NCI-H1694 treated with DMSO at 0.1 percent for 48 hours (cell line): Measurements from ENCODE around the gene HLX.
A peak's percentile ranks its signal among the peaks of the same experiment; 100 is the strongest.

Source experiments
- DNase-seq: peaks from one replicate; lab custom pipeline; 2025; lab: John Stamatoyannopoulos, UW

HLX gene

DNA sequence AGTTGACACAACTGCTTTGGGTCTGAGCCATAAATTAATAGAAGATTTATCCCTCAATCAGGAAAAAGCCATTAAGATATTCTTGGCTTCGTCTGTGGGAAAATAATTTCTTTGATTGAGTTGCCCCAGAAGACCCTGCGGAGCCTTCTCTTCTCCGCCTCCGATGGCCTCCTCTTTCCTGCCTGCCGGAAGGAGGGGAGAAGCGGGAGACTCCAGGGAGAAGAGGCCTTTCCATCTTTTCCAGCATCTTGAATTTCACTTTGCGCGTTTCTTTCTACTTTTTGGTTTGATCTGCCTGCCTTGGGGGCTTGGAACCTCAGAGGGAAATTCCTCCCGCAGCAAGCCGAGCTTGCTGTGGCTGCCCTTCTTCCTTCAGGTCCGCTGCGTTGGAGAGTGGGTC, 16.8 kb downstream of the HLX start:
- DNase-seq = no peak

DNA sequence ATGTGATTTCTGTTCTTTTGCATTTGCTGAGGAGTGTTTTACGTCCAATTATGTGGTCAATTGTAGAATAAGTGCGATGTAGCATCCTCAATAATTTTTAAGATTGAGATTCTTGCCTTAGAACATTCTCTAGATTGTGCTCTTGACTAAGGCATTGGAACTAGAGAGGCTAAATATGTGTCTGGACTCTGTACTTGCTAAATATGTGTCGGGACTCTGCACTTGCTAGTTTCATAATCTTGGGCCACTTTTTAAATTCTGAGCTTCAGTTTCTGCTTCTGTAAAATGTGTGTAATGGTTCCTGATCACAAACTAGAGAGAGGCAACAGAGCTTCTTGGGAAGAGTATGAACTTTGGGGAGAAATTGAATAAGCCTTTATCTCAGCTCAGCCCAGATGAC, 21.6 kb downstream of the HLX start:
- DNase-seq = no peak

DNA sequence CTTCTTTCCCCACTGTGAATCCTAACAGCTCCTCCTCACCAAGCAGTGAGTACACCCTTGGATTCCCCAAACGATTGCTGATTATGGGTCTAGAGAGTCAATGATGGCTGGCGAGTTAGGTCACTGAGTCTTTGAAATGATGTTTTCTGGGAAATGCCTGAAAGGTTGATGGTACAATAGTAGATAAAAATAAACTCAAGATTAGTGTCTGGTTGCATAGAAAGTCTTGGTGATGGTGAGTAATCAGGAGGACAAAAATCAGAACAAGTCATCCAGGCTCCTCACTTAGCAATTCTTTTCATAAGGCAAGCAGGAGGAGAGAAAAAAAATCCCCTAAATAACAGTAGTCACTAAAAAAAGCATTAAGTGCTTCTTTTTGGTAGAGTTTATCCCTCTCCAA, 22.6 kb downstream of the HLX start:
- DNase-seq = no peak

DNA sequence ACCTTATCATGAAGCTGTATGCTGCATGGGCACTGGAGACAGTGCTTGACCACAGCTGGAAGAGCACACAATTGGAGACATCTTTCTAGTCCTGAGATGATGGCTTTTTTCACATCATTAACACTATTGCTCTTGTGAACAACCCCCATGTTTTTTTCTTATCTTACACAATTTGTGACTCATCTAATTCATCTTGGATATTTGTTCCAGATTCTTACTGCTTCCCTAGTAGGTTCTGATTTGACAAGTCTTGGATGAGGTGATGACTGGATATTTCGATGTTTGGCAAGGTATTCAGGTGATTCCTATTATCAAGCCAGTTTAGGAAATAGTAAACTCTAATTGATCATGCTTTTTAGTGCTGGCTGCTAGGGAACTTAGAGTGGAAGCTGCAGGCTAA, 23.7 kb downstream of the HLX start:
- no peak for DNase-seq

DNA sequence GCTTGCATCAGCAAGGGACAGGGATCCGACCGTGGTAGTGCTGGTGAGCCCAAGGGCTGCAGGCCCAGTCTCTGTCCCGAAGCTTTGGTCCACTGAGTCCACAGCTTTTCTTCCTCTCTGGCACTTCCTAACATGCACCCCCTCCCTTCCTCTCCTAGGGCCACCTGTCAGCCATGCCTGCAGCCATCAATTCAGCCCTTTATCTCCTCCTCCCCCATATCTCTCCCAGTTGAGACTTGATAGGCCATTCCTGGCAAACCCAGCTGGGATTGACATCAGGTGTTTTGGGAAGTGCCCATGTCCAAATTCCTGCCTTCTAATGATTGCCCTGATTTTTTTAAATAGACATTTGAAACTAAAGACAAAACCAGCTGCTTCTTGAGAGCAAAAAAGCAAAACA, 25.6 kb downstream of the HLX start:
- DNase-seq = no peak

DNA sequence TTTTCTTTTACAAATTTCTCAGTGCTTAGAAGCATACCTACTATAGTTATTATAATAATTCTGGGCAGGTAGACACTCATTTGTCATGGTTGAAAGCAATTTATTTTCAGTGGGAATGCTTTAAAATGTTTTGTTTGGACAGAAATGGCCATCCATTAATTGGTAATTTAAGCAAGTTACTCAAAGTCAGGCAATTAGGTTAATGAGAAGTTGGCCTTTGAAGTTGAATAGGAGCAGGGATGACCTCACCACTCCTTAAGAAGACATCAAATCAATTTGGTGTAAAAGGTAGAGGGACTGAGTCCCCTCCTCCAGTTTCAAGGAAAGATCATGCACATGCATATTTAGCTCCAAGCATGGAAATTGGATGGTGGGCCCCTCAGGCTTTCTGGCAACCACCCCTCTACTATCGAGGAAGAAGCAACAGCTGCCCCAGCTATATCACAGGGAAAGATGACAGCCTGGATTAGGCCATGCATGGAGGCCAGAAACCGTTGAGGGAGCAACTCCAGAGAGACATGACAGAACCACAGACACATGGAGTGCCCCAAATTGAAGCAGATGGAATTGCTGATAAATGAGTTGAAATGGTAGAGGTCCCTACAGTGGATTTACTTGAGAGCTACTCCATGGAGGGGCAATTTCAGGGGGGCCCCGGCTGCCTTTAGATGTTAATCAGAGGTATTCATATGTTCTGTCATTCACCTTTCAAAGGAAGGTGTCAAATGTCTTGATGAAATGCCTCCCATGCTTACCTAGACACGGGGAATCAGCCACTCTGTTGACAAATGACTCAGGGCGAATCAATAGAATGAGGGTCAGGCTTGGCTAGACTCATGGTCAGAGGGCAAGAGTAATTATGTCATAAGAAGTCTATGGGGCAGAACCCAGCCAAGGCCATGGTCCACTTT, 26.7 kb downstream of the HLX start:
- no peak for DNase-seq

DNA sequence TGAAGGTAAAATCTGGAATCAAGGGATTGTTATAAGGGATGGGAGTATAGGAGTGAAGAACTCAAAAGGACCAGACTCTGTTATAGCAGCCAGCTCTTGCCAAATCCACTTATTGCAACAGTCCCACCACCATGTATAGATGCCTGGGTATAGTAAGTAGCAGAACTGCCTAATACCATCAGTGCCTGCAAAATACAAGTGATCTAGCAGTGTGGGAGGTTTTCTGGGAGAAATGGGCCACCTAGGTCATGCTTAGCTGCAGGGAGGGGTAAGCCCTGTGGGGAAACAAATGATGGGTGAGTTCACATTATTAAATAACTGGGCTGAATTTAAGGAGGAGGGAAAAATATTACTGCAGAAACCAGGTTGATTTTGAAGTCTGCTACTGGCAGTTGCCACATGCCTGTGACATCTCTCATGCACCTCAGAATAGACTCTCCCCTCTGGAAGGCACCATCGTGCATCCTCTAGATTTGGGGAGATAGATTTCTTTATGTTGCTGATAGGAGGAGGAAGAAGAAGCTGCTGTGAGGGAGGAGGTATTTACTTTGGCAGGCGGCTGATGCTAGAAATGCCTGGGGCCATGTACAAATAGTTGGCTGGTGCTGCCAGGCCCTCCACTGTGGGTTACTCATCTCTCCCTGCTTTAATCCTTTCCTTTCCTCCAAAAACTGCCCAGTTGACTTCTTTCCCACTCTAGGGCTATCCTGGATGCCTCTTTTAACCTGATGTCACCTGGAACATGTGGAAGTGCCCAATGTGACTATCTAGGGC, 27.5 kb downstream of the HLX start:
- DNase-seq = no peak

DNA sequence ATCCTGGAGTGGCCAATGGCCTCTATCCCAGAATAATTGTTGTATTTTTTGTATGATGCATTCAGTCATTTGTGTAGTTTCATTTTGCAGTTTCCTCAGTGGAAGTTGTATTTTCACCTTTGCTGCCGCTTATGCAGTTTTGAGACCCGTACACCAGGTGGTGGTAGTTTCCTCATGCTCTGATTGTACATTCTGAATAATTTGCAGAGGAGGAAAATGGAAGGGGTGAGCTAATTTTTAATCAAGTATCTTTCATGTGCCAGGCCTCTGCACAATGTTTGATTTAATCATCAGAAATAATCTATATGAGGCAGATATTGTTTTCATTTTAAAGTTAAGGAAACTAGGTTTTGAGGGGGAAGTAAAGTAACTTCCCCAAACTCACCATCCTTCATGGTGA, 29.5 kb downstream of the HLX start:
- DNase-seq = peak; percentile 48

DNA sequence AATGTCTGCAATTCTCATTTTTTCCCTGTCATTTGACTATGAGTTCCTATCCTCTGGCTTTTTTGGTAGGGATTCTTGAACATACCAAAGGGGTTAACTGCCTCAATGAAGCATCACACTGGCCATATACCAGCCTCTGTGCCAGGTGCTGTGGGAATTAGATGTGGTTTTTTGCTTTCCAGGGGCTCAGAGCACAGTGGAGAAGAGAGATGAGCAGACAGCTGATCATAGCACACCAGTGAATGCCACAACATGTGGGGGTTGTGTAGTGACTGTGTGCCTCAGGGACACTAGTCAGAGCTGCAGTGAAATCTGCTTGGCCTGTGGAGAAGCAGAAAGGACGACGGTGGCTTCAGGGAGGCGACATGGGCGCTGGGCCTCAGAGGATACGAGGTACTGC, 30.8 kb downstream of the HLX start:
- no peak for DNase-seq

DNA sequence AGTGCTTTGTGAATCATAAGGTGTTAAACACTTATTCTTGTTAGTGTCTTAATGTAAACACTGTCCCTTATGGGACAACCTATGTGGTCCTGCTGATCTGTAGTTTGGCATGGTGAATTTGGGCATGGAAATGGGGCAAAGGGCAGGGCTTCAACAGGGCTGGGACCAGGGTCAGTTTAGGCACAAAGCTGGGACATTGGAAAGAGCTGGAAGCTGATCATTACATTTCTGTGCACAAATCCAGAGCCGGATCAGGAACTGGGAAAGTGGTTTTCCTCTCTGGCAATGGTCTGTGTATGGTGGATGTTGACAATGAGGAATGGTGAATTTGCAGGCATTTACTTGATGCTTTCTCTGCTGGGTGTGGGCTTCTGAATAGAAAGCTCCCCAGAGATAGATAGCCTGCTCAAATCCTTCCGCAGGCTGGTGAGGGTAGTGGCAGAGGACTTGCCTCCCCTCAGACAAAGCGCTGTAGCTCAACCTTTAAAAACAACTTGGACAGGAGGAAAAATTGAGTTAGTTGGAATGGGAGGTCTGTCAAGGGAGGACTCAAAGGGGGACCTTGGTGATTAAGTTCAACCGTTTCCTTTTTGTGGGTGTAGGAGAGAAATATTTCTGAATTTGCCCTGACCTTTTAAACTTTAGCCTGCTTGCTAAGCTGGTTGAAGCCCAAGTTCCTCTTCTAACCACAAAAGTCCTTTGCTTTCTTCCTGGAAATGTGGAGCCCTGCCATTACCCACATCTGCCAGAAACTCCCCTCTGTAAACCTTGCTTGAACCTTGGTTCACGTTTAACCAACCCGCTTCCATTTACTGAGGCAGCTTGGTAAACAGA, 35.3 kb downstream of the HLX start:
- DNase-seq = no peak

DNA sequence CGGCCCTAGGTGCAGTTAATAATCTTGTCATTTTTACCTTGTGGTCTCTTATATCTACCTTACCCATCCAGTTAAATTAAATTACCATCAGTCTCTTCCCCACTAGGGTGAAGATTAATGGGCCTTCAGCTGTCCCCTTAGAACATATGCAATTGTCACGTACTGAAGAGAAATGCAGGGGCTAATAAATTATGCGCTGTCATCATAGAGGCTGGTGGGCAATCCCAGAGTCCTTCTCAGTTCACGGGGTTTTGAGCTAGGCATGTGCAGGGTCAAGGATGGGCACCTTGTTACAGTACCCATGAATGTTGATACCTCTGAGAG, 35.8 kb downstream of the HLX start:
- DNase-seq = no peak

DNA sequence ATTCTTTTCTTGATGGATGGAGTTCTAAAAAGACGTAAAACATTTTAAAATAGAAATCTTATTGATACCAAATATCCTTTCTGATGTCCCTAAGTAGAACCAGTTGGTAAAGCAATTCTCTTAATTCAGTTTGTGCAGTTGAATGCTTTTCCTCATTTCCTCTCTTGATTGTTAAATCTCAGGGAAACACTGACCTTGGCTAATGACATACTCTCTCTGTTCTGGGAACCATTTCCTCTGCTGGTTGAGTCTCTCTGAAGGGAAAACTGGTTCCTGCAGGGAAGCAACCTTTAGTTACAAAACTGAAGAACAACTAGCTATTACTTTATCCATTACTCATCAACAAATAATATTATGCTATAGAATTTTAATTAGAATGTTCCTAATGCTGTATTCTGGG, 36.7 kb downstream of the HLX start:
- no peak for DNase-seq

DNA sequence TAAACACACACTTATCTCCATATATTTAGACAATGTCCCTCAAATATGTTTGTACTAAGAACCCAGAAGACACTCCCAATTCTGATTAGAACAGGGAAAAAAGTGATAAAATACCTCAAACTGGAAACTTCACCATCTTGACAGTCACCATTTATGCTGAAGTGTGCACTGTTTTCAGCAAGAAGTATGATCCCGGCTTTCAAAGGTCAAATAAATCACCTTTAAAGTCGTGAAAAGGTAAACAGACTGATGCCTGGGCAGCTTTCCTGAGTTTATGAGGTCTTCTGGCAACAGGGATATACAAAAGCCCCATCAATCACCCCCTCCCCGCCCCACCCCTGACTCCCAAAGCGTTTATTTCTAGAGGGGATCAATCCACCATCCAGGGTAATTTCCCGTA, 37.9 kb downstream of the HLX start:
- no peak for DNase-seq

DNA sequence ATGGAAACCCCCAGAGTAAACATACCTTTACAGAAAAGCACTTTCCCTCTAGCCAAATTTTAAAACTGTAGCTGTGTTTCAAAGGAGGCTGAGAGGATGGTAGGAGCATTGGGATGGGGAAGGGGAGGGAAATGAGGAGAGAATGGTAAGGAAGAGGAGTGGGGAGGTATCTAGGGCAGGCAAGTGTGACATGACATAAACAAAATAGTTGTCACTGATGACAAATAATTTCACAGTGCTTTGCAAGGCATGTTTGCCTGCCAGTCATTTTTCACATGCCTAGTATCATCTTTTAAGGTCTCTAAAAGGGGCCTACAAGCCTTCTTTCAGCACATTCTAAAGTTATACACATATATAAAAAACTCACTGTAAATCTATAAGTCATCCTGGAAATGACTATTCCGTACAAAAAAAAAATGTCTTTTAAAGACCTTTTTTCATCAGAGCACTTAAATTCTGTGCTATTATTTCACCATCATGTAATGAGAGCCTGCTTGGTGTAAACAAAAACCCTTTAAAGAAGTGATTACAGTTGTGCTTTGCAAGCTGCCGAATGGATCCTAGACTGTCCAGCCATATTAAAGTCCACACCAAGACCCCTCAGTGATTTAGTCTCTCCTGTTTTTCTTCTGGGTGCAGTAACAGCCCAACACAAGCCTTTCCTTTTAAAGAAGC, 38.4 kb downstream of the HLX start:
- DNase-seq = no peak

DNA sequence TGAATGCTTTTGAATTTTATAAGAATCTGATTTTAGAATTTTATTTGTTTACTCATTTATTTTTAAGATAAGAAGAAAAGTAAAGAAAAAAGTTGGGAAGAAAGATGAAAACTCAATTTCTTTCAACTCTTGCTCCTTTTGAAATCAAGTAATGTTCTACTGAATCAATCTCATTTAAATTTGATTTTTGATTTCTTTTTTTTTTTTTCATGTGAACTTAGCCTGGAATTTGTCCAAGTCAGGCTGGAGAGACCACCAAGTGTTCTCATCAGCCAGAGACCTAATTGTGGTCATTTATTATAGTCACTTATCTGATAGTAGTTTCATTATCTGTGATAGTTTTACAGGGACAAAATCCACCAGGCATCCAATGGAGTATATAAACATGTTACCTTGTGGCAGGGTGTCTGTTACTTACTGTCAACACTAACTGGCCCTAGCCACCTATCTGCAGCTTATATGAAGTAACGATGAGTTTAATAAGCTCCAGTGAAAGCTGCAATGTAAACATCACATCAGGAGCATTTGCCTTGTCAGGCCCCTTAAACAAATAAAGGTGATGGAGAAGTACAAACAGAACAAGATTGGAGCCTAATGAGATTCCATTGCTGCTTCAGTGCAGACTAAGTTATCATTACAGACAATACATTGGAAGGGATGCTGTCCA, 39.2 kb downstream of the HLX start:
- no peak for DNase-seq

DNA sequence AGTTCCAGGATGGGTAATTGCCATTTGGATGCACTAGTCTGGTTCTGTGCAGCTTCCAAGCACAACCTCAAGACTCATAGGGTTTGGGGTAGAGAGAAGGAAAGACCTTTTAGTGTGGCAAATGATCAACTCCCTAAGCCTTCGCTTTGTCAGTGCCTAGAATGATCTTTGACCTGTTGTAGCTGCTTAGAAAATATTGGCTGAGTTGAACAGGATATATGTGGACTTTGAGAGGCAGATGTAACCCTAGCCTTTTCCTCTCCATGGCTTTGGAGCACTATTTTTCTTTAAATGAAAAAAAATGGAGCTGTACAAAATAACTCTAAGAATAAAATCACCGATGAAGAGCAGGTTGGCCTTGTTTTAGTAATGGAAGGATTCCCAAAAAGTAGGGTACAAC, 41.7 kb downstream of the HLX start:
- no peak for DNase-seq

DNA sequence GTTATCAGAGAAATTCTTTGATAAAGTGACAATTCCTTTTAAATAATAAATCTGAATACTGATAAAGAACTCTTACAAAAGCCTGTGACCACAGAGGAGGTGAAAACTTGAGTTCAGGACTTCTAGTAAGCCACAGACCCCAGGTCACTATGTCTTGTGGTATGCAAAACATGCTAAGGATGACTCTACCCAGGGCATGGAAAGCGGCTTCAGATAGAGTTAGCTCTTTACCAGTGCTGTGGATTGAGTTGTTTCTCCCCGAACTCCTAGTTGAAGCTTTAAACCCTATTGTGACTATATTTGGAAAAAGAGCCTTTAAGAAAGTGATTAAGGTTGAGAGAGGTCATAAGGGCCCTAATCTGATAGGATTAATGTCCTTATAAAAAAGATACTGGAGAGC, 42.3 kb downstream of the HLX start:
- DNase-seq = no peak

DNA sequence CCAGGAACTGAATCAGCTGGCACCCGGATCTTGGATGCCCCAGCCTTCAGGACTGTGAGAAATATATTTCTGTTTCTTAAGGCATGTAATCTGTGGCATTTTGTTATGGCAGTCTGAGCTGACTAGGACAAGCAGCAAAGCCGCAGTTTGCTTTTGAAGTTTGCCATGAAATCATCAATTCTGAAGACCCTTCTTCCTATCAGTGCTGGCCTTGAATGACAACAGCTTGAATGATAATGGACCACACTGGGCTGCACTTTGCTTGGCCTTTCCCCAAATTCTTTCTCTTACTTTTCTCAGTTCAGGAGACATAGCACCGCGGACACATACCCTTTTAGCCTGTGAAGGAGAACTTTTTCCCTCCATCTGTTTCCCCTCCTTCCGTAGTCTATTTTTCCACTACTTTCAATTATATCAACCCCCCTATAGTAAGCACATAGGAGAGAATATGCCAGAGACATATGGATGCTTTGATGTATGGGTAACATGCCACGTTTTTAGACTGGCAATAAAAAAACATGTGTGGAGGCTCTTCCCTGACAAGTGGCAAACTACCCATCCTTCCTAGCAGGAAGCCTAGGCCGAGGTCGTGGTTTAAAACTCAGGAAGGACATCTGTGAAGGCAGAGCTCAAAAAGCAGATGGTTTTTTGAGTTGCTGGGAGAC, 42.9 kb downstream of the HLX start:
- peak; percentile 97 for DNase-seq

DNA sequence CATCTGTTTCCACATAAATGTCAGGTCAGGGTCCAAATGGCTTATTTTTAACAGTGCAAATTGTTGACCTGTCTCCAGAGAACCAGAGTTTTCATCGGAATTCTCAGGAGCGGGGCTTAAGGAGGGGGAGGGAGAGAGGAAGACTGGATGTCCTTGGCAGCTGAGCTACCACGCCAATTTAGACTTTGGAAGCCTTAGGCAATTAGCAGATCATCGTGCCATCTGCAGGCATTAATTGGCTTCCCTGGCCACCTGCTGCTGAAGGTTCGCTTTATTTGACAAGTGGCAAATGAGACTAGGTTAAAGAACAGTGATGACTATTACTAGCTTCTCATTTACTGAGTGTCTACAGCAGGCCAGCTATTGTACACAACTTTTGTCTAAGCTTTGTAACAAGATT, 43.7 kb downstream of the HLX start:
- peak; percentile 98 for DNase-seq

DNA sequence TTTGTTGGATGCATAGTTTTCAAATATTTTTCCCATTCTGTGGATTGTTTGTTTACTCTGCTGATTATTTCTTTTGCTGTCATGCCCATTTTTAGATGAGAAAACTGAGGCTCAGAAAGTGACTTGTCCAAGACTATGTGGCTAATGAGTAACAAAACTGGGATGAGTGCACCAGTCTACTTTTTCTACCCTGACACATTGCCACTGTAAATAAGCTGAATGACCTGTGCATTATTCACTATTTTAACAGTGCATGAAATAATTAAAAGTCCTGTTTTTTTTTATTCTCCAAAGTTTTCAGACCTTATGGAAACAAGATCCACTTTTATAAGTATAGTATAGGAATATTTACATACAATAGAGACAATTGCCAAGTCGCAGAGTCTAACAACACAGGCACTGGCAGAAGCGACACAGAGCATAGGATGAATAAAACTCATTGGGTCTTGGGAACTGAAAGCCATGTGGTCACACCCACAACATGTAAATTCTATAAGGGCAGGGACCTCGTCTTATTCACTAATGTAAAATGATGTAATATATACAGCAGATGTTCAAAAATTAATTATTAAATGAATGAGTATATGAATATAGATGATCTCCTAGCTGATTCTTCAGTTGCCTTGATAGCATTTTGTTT, 45.2 kb downstream of the HLX start:
- DNase-seq = peak; percentile 23

DNA sequence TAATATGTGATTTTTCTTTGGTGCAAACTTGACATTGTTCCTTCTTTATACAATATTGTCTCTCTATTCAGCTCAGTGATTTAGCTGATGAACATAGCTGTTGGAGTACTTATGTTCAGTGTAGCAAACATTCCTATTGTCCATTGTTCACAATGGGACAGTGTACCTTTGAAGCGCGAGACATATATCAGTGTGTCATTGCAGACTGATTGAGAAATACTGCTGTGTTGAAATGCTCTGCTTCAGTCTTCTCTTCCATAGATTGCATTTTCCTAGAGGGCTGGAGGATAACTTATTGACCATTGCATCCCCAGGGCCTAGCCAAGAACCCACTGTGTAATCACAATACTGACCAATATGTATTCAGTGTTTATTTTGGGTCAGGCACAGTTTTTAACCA, 46.5 kb downstream of the HLX start:
- DNase-seq = no peak
